Measurements from ENCODE around the gene FMNL2.

The FMNL2 gene

DNA sequence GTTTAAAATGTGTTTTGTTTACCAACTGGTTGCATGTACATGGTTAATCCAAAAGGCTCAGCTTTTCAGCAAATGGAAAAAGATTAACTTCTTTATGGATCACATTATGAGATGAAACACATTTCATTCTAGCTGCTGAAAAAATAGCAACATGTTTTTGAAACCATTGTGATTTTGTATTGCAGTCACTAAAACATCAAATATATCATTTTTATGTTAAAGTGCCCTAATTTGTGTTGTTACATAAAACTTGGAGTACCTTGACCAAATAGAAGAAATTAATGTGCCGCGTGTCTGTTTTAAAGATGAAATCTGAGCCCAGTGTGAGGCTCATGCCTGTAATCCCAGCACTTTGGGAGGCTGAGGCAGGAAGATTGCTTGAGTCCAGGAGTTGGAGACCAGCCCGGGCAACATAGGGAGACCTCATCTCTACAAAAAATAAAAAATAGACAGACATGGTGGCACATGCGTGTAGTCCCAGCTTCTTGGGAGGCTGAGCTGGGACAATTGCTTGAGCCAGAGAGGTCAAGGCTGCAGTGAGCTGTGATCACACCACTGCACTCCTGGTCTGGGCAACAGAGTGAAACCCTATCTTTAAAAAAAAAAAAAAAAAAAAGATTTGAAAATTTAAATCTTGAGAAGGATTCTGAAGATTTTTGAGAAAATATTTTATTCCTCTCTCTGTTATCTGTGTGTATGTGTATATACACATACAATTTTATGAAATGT is 96.6 kb downstream of the FMNL2 start:
- no peak for DNase-seq (ENCODE audit: low read depth)
- no peak overlapping the region for H3K4me3 ChIP-seq (replicated peaks; ENCODE audit: low read depth, low read length)
- TF ChIP-seq, protein P1, sequence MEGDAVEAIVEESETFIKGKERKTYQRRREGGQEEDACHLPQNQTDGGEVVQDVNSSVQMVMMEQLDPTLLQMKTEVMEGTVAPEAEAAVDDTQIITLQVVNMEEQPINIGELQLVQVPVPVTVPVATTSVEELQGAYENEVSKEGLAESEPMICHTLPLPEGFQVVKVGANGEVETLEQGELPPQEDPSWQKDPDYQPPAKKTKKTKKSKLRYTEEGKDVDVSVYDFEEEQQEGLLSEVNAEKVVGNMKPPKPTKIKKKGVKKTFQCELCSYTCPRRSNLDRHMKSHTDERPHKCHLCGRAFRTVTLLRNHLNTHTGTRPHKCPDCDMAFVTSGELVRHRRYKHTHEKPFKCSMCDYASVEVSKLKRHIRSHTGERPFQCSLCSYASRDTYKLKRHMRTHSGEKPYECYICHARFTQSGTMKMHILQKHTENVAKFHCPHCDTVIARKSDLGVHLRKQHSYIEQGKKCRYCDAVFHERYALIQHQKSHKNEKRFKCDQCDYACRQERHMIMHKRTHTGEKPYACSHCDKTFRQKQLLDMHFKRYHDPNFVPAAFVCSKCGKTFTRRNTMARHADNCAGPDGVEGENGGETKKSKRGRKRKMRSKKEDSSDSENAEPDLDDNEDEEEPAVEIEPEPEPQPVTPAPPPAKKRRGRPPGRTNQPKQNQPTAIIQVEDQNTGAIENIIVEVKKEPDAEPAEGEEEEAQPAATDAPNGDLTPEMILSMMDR (IDR thresholded peaks at IDR 0.05; ENCODE audit: low read length, missing control alignments) = no peak

DNA sequence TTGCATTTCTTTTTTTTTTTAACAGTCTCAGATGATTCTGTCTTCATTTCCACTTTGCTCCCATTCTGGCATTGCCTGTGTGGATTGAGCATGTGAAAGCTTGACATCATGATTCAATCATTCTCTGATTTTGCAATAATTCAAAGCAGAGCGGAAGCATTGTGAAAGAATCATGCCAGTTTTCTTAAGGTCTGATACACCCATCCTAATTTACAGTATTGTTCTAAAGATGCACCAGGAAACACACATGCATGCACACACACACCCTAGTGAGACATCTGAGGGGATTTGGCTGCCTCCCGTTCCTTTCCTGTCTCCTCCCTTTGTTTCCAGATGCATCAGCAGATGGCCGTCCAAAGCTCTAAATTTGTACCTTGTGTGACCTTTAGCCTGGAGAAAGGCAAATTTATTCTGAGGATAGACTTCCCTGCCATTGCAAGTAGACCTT is 97.3 kb downstream of the FMNL2 start:
- no peak overlapping the region for H3K4me3 ChIP-seq (replicated peaks; ENCODE audit: low read depth, low read length)
- TF ChIP-seq, protein P1 (IDR thresholded peaks at IDR 0.05; ENCODE audit: low read length, missing control alignments) = no peak
- peak; percentile 97 for DNase-seq (ENCODE audit: low read depth)

DNA sequence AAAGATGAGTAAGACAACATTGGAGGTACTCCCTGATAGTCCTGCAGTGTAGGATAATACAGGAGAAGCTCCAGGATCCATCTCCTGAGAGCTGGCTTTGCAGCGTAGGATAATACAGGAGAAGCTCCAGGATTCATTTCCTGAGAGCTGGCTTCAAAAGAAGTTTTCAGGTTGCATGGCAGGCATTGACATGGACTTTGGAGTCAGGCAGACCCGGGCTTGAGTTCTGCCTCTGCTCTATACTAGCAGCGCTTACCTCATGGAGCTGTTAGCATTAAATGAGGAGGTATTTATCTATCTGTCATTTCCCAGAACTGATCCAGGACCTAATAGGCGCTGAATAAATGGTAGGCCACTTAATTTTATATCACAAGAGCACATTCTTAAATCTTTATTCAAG is 97.8 kb downstream of the FMNL2 start:
- TF ChIP-seq, protein P1 (IDR thresholded peaks at IDR 0.05; ENCODE audit: low read length, missing control alignments) = no peak
- no peak overlapping the region for H3K4me3 ChIP-seq (replicated peaks; ENCODE audit: low read depth, low read length)

DNA sequence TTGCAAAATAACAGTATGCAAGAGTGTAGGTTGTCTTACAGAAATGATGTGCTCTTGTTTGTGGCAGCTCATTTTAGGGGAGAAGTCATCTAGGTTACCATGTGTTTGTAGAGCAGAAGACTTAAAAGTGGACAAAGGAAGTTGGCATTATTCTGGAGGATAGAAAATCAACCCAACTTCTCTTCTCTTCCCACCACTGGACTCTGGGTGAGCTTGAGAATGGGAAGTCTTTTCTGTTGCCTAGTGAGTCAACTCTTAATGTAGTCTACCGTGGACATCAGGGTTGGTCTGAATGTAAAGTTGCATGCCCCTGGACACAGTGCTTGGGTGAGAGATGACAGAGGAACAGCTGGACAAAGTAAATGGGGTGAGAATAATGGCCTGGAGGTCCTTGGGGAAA is 98.3 kb downstream of the FMNL2 start:
- no peak for DNase-seq (ENCODE audit: low read depth)
- no peak overlapping the region for H3K4me3 ChIP-seq (replicated peaks; ENCODE audit: low read depth, low read length)
- TF ChIP-seq, protein P1 (IDR thresholded peaks at IDR 0.05; ENCODE audit: low read length, missing control alignments) = no peak

More for the DNA sequence above, 97.8 kb downstream of the FMNL2 start:
- DNase-seq (ENCODE audit: low read depth) = no peak

DNA sequence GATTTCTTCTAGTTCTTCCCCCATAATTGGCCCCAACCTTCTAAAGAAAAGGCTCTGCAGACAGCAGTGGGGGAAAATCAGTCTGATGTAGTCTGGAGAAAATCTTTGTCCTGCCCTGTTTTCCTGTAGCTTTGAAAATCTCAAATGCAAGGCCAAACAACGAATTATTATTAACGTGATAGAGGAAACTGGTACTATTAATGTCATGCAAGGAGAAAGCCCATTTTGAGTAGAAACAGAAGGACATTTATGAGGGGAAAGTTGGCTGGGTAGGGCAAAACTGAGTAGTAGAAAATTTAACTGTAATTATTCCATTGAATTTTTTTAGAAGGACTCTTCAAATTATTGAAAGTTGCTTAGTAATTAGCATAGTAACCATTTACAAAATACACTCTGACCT is 98.8 kb downstream of the FMNL2 start:
- H3K4me3 ChIP-seq (replicated peaks; ENCODE audit: low read depth, low read length) = no peak overlapping the region
- no peak for DNase-seq (ENCODE audit: low read depth)
- TF ChIP-seq, protein P1 (IDR thresholded peaks at IDR 0.05; ENCODE audit: low read length, missing control alignments) = no peak

DNA sequence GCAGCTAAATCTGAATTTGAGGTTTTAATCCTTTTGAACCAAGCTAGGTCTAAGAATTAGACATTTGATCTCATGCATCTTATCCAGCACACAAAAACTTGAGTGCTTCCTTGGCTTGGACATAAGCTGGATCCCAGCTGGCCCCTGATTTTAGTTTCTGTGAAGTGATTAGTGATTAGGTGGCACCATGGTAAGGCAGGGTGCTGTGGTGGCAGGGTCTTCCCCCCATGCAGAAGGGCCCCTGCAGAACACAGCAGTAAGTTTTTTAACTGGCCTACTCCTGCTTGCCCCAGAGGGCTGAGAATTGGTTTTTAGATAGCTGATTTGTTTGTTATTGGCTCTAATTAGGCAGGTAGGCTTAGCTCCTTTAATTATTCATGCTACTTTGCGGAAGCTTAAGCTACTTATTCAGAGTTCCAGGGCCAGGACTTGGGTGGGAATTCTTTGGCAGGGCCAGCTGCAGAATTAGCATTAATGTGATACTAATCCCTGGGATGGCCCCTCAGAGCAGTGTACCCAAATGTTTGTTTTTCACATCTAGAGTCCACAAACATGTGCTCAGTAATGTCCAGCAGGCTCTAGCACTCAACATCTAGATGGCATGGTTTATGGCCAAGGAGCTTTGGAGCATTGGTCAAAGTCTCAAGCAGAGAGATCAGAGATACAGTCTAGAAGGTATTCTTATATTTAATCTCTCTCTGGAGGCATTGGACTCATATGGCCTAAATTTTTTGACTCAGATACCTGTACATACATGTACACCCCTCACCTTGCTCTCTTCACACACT is 99.6 kb downstream of the FMNL2 start:
- no peak overlapping the region for H3K4me3 ChIP-seq (replicated peaks; ENCODE audit: low read depth, low read length)
- TF ChIP-seq, protein P1 (IDR thresholded peaks at IDR 0.05; ENCODE audit: low read length, missing control alignments) = no peak
- DNase-seq (ENCODE audit: low read depth) = no peak

All from fibroblast of pulmonary artery (primary cell).